ENCODE results near the gene ZHX3. TPM values are rescaled to one million over a fixed set of nuclear protein-coding genes. Genes with fewer than 3 reads are reported as not detected.

ZHX3 gene
- total and polyA plus RNA-seq, 7 experiments from 2014 or later, result 6.6 to 12.8 (median 8.1) TPM

GRCh38 chr20:41162396-41162795 is 155.1 kb downstream of the ZHX3 start:
- Histone ChIP-seq H3K27ac (ENCODE audit: low read depth, low read length) (peak overlapping the region; percentile 82), H3K36me3 (ENCODE audit: control insufficient read depth in 2 of 3, insufficient read depth in 3 of 3, low read length in 3 of 3) (peaks cover 46 to 75% (median 48%) of the 10 kb centered on the region in 3 experiments), H3K4me1 (ENCODE audit: control insufficient read depth in 2 of 2, insufficient read depth in 2 of 2, low read length in 2 of 2) (peaks cover 56 to 59% of the 10 kb centered on the region in 2 donors), H3K9me3 (ENCODE audit: control insufficient read depth in 2 of 3, low read length in 3 of 3) (no peaks in the 10 kb centered on the region), H3K27me3 (ENCODE audit: control insufficient read depth in 2 of 2, insufficient read depth in 2 of 2, low read length in 2 of 2) (no peaks in the 10 kb centered on the region), H3K4me3 (ENCODE audit: low read length) (no peak overlapping the region)
- no peak for DNase-seq
- H3K36me3 Mint-ChIP-seq, result peaks cover 29 to 70% (median 42%) of the 10 kb centered on the region in 5 donors
- peaks cover 60 to 81% (median 76%) of the 10 kb centered on the region in 7 donors for H3K4me1 Mint-ChIP-seq
- ATAC-seq, result no peak
- ChIA-PET CTCF (interaction anchor here (0.8 kb wide), 1 partner anchor 27 kb away, joined by 3 read pairs; no protein-coding TSS in a partner anchor), POLR2A (interaction anchor here (30.3 kb wide), 1 partner anchor 22 kb away, joined by 604 read pairs; the partner anchor contains the start of gene PLCG1)
- peak overlapping the region in 6 of 10 donors; percentile 25 to 55 (median 40) for H3K4me3 Mint-ChIP-seq
- intact Hi-C loops (cut with micrococcal nuclease), result no loop called here
- no peaks in the 10 kb centered on the region for H3K27me3 Mint-ChIP-seq
- H3K27ac Mint-ChIP-seq, result peak overlapping the region in 7 of 9 donors; percentile 88 to 100 (median 94)
- peaks cover 0 to 1% (median 0%) of the 10 kb centered on the region in 11 donors for H3K9me3 Mint-ChIP-seq

- peak overlapping the region; percentile 79 to 100 (median 94) for H3K27ac Mint-ChIP-seq
- DNase-seq (no peak), ATAC-seq (no peak)
- peaks cover 59 to 61% of the 10 kb centered on the region in 2 donors for H3K4me1 ChIP-seq (ENCODE audit: control insufficient read depth in 2 of 2, insufficient read depth in 2 of 2, low read length in 2 of 2)
- POLR2A ChIA-PET, result interaction anchor here (30.3 kb wide), 1 partner anchor 22 kb away, joined by 604 read pairs; the partner anchor contains the start of gene PLCG1
- H3K4me1 Mint-ChIP-seq, result peaks cover 60 to 81% (median 76%) of the 10 kb centered on the region in 7 donors
- no peaks in the 10 kb centered on the region for H3K9me3 ChIP-seq (ENCODE audit: control insufficient read depth in 2 of 3, low read length in 3 of 3)
- H3K27me3 Mint-ChIP-seq, result no peaks in the 10 kb centered on the region
- H3K27me3 ChIP-seq (ENCODE audit: control insufficient read depth in 2 of 2, insufficient read depth in 2 of 2, low read length in 2 of 2), result no peaks in the 10 kb centered on the region
- H3K27ac ChIP-seq (ENCODE audit: low read depth, low read length), result peak overlapping the region; percentile 82
- intact Hi-C loops (cut with micrococcal nuclease), result no loop called here
- CTCF ChIA-PET, result interaction anchor here (0.8 to 13.2 kb wide), 2 partner anchors 22 to 27 kb away, joined by 3 to 236 read pairs; partner anchors contain the start of gene PLCG1
- H3K36me3 Mint-ChIP-seq, result peaks cover 24 to 65% (median 38%) of the 10 kb centered on the region in 5 donors
- peak overlapping the region in 9 of 10 donors; percentile 25 to 67 (median 39) for H3K4me3 Mint-ChIP-seq
- H3K4me3 ChIP-seq (ENCODE audit: low read length), result no peak overlapping the region
- H3K36me3 ChIP-seq (ENCODE audit: control insufficient read depth in 2 of 3, insufficient read depth in 3 of 3, low read length in 3 of 3), result peaks cover 41 to 70% (median 44%) of the 10 kb centered on the region in 3 experiments
- H3K9me3 Mint-ChIP-seq, result peaks cover 0 to 5% (median 0%) of the 10 kb centered on the region in 11 donors
Measured at GRCh38 chr20:41161886-41162285, 155.6 kb downstream of the ZHX3 start.

GRCh38 chr20:41160686-41161085 is 156.8 kb downstream of the ZHX3 start:
- H3K4me3 Mint-ChIP-seq, result peak overlapping the region; percentile 1 to 91 (median 34)
- CTCF ChIA-PET, result interaction anchor here (0.8 to 13.2 kb wide), 3 partner anchors 9 to 21 kb away, joined by 3 to 236 read pairs (median 35); partner anchors contain the start of gene PLCG1
- POLR2A ChIA-PET, result interaction anchor here (0.9 to 30.3 kb wide), 2 partner anchors 20 to 21 kb away, joined by 3 to 604 read pairs; partner anchors contain the start of gene PLCG1

GRCh38 chr20:41159547-41159946 is 158.0 kb downstream of the ZHX3 start:
- Mint-ChIP-seq H3K9me3 (peaks cover 0 to 6% (median 0%) of the 10 kb centered on the region in 11 donors), H3K4me3 (peak overlapping the region; percentile 53 to 96 (median 84)), H3K27me3 (no peaks in the 10 kb centered on the region), H3K27ac (peak overlapping the region; percentile 92 to 100 (median 97)), H3K4me1 (peaks cover 73 to 99% (median 93%) of the 10 kb centered on the region in 7 donors), H3K36me3 (peaks cover 18 to 58% (median 26%) of the 10 kb centered on the region in 5 donors)
- ChIA-PET POLR2A (interaction anchor here (0.9 to 30.3 kb wide), 3 partner anchors 13 to 21 kb away, joined by 3 to 604 read pairs (median 3); partner anchors contain the start of gene PLCG1), CTCF (interaction anchor here (4.7 to 13.2 kb wide), 2 partner anchors 13 to 19 kb away, joined by 35 to 236 read pairs; partner anchors contain the start of gene PLCG1)
- Histone ChIP-seq H3K9me3 (ENCODE audit: control insufficient read depth in 2 of 3, low read length in 3 of 3) (no peaks in the 10 kb centered on the region), H3K27me3 (ENCODE audit: control insufficient read depth in 2 of 2, insufficient read depth in 2 of 2, low read length in 2 of 2) (no peaks in the 10 kb centered on the region), H3K4me1 (ENCODE audit: control insufficient read depth in 2 of 2, insufficient read depth in 2 of 2, low read length in 2 of 2) (peaks cover 82 to 85% of the 10 kb centered on the region in 2 donors), H3K36me3 (ENCODE audit: control insufficient read depth in 2 of 3, insufficient read depth in 3 of 3, low read length in 3 of 3) (peaks cover 18 to 46% (median 21%) of the 10 kb centered on the region in 3 experiments), H3K27ac (ENCODE audit: low read depth, low read length) (peak overlapping the region; percentile 82), H3K4me3 (ENCODE audit: low read length) (peak overlapping the region; percentile 39)
- DNase-seq (no peak), ATAC-seq (no peak)
- intact Hi-C loops (cut with micrococcal nuclease), result loop anchor here (5.0 to 10.0 kb wide), 3 partner anchors 158 to 533 kb away; partner anchors contain the start of gene ZHX3 (in 2 of the 2)

More at GRCh38 chr20:41160686-41161085, 156.8 kb downstream of the ZHX3 start:
- no peak overlapping the region for H3K4me3 ChIP-seq (ENCODE audit: low read length)
- H3K4me1 ChIP-seq (ENCODE audit: control insufficient read depth in 2 of 2, insufficient read depth in 2 of 2, low read length in 2 of 2), result peaks cover 71 to 73% of the 10 kb centered on the region in 2 donors
- Mint-ChIP-seq H3K9me3 (peaks cover 0 to 6% (median 0%) of the 10 kb centered on the region in 11 donors), H3K36me3 (peaks cover 19 to 60% (median 33%) of the 10 kb centered on the region in 5 donors), H3K4me1 (peaks cover 62 to 88% (median 82%) of the 10 kb centered on the region in 7 donors), H3K27me3 (no peaks in the 10 kb centered on the region), H3K27ac (peak overlapping the region; percentile 92 to 100 (median 97))
- DNase-seq (no peak), ATAC-seq (no peak)
- peaks cover 29 to 58% (median 32%) of the 10 kb centered on the region in 3 experiments for H3K36me3 ChIP-seq (ENCODE audit: control insufficient read depth in 2 of 3, insufficient read depth in 3 of 3, low read length in 3 of 3)
- H3K27me3 ChIP-seq (ENCODE audit: control insufficient read depth in 2 of 2, insufficient read depth in 2 of 2, low read length in 2 of 2), result no peaks in the 10 kb centered on the region
- intact Hi-C loops (cut with micrococcal nuclease), result no loop called here
- no peaks in the 10 kb centered on the region for H3K9me3 ChIP-seq (ENCODE audit: control insufficient read depth in 2 of 3, low read length in 3 of 3)
- peak overlapping the region; percentile 82 for H3K27ac ChIP-seq (ENCODE audit: low read depth, low read length)

- Histone ChIP-seq H3K27me3 (ENCODE audit: control insufficient read depth in 2 of 2, insufficient read depth in 2 of 2, low read length in 2 of 2) (no peaks in the 10 kb centered on the region), H3K36me3 (ENCODE audit: control insufficient read depth in 2 of 3, insufficient read depth in 3 of 3, low read length in 3 of 3) (peaks cover 4 to 32% (median 7%) of the 10 kb centered on the region in 3 experiments), H3K4me1 (ENCODE audit: control insufficient read depth in 2 of 2, insufficient read depth in 2 of 2, low read length in 2 of 2) (peaks cover 96 to 98% of the 10 kb centered on the region in 2 donors), H3K4me3 (ENCODE audit: low read length) (peak overlapping the region; percentile 39), H3K27ac (ENCODE audit: low read depth, low read length) (peak overlapping the region; percentile 82), H3K9me3 (ENCODE audit: control insufficient read depth in 2 of 3, low read length in 3 of 3) (no peaks in the 10 kb centered on the region)
- POLR2A ChIA-PET, result interaction anchor here (0.7 to 30.3 kb wide), 7 partner anchors 8 to 326 kb away, joined by 3 to 604 read pairs (median 3); partner anchors contain the start of gene PLCG1
- CTCF ChIA-PET, result interaction anchor here (0.8 to 13.2 kb wide), 6 partner anchors 9 to 74 kb away, joined by 3 to 236 read pairs (median 8); partner anchors contain the start of gene PLCG1
- Mint-ChIP-seq H3K27me3 (no peaks in the 10 kb centered on the region), H3K4me3 (peak overlapping the region; percentile 78 to 96 (median 86)), H3K4me1 (peaks cover 79 to 99% (median 93%) of the 10 kb centered on the region in 7 donors), H3K27ac (peak overlapping the region; percentile 92 to 100 (median 97)), H3K36me3 (peaks cover 10 to 55% (median 20%) of the 10 kb centered on the region in 5 donors), H3K9me3 (peaks cover 0 to 6% (median 0%) of the 10 kb centered on the region in 11 donors)
- ATAC-seq (no peak), DNase-seq (no peak)
- intact Hi-C loops (cut with micrococcal nuclease), result loop anchor here (5.0 to 10.0 kb wide), 3 partner anchors 159 to 534 kb away; partner anchors contain the start of gene ZHX3 (in 2 of the 2)
Measured at GRCh38 chr20:41158082-41158625, 159.4 kb downstream of the ZHX3 start.

- H3K4me1 Mint-ChIP-seq, result peaks cover 83 to 100% (median 97%) of the 10 kb centered on the region in 7 donors
- no peaks in the 10 kb centered on the region for H3K27me3 Mint-ChIP-seq
- POLR2A ChIA-PET, result interaction anchor here (4.8 to 30.3 kb wide), 2 partner anchors 11 to 15 kb away, joined by 19 to 604 read pairs; partner anchors contain the start of gene PLCG1
- CTCF ChIA-PET, result interaction anchor here (2.0 to 13.2 kb wide), 2 partner anchors 15 to 17 kb away, joined by 7 to 236 read pairs; partner anchors contain the start of gene PLCG1
- Histone ChIP-seq H3K27me3 (ENCODE audit: control insufficient read depth in 2 of 2, insufficient read depth in 2 of 2, low read length in 2 of 2) (no peaks in the 10 kb centered on the region), H3K27ac (ENCODE audit: low read depth, low read length) (peak overlapping the region; percentile 82), H3K9me3 (ENCODE audit: control insufficient read depth in 2 of 3, low read length in 3 of 3) (no peaks in the 10 kb centered on the region), H3K4me3 (ENCODE audit: low read length) (peak overlapping the region; percentile 22), H3K4me1 (ENCODE audit: control insufficient read depth in 2 of 2, insufficient read depth in 2 of 2, low read length in 2 of 2) (peaks cover 96 to 98% of the 10 kb centered on the region in 2 donors), H3K36me3 (ENCODE audit: control insufficient read depth in 2 of 3, insufficient read depth in 3 of 3, low read length in 3 of 3) (peaks cover 0 to 6% (median 0%) of the 10 kb centered on the region in 3 experiments)
- DNase-seq (no peak), ATAC-seq (no peak)
- H3K9me3 Mint-ChIP-seq, result peaks cover 0 to 5% (median 0%) of the 10 kb centered on the region in 11 donors
- peak overlapping the region in 9 of 10 donors; percentile 29 to 96 (median 84) for H3K4me3 Mint-ChIP-seq
- intact Hi-C loops (cut with micrococcal nuclease), result loop anchor here (5.0 to 10.0 kb wide), 3 partner anchors 162 to 537 kb away; partner anchors contain the start of gene ZHX3 (in 2 of the 2)
- H3K27ac Mint-ChIP-seq, result peak overlapping the region; percentile 90 to 100 (median 97)
- peaks cover under 1 to 52% (median 10%) of the 10 kb centered on the region in 5 donors for H3K36me3 Mint-ChIP-seq
Measured at GRCh38 chr20:41155261-41155660, 162.3 kb downstream of the ZHX3 start.
